Measurements from ENCODE around the gene TBC1D22A. TPM values are rescaled to one million over a fixed set of nuclear protein-coding genes. Genes with fewer than 3 reads are reported as not detected.

TBC1D22A gene
- total RNA-seq, 1 experiment from 2014 or later, result 20.9 TPM

- ATAC-seq, result no peak
- intact Hi-C loops (cut with micrococcal nuclease), result no loop called here
- ChIA-PET RAD21 (ENCODE audit: low non-redundant PET in 1 of 2, low total read pairs in 2 of 2, uncharacterized antibody in 2 of 2, unreplicated experiment in 2 of 2) (no interaction called here), CTCF (no interaction called here), POLR2A (no interaction called here)
- Histone ChIP-seq H3K4me1 (ENCODE audit: control insufficient read depth in 1 of 2, insufficient read depth in 2 of 2, low read length in 2 of 2) (peaks cover 5 to 9% of the 10 kb centered on the region in 2 experiments; a peak in 1 of 4 replicates), H2AFZ (ENCODE audit: low read depth, low read length, poor library complexity, severe bottlenecking) (no peak overlapping the region), H4K20me1 (ENCODE audit: insufficient read depth) (no peaks in the 10 kb centered on the region), H3K9me2 (ENCODE audit: insufficient read depth) (no peaks in the 10 kb centered on the region), H3K9me3 (ENCODE audit: control insufficient read depth in 1 of 2, insufficient read depth in 1 of 2, low read depth in 1 of 2, low read length in 2 of 2) (no peaks in the 10 kb centered on the region), H3K27me3 (ENCODE audit: insufficient read depth, low read length) (no peaks in the 10 kb centered on the region), H3K27ac (ENCODE audit: low read depth, low read length) (no peak overlapping the region), H3K79me2 (ENCODE audit: insufficient read depth, low read length) (no peaks in the 10 kb centered on the region), H3K9ac (ENCODE audit: low read length) (no peak overlapping the region), H3K4me3 (replicated peaks in 1 of 2; ENCODE audit: low read depth in 1 of 2, low read length in 2 of 2) (no peak overlapping the region), H3K4me2 (ENCODE audit: low read length) (no peak overlapping the region), H3K36me3 (ENCODE audit: control insufficient read depth in 1 of 2, insufficient read depth in 2 of 2, low read length in 2 of 2) (no peaks in the 10 kb centered on the region)
- DNase-seq (ENCODE audit: low read depth, low spot score), result no peak
- BruUV-seq (replicated peaks), result no TSS peak
- TF ChIP-seq CBX3 (IDR thresholded peaks at IDR 0.05; ENCODE audit: low read depth) (no peak), ATF3 (IDR thresholded peaks at IDR 0.05) (no peak), REST (IDR thresholded peaks at IDR 0.05; ENCODE audit: low read depth) (no peak), EGR1 (IDR thresholded peaks at IDR 0.05; ENCODE audit: low read depth) (no peak), ZNF274 (IDR thresholded peaks at IDR 0.05; ENCODE audit: low read depth, low read length) (no peak), POLR2A (IDR thresholded peaks at IDR 0.05; ENCODE audit: borderline replicate concordance, extremely low read depth, insufficient read depth, insufficient read length) (no peak), POLR2AphosphoS5 (IDR thresholded peaks at IDR 0.05; ENCODE audit: low read depth, low read length) (no peak), CEBPB (IDR thresholded peaks at IDR 0.05; ENCODE audit: low read depth) (no peak), ZFX (IDR thresholded peaks at IDR 0.05) (no peak), TCF7L2 (IDR thresholded peaks at IDR 0.05; ENCODE audit: borderline replicate concordance, extremely low read depth, insufficient read depth, insufficient read length) (no peak), EZH2phosphoT487 (IDR thresholded peaks at IDR 0.05; ENCODE audit: borderline replicate concordance) (no peak), JUND (IDR thresholded peaks at IDR 0.05) (no peak), EZH2 (IDR thresholded peaks at IDR 0.05) (no peak), ELF1 (IDR thresholded peaks at IDR 0.05; ENCODE audit: borderline replicate concordance, low read depth) (no peak), YY1 (IDR thresholded peaks at IDR 0.05; ENCODE audit: extremely low read depth, insufficient replicate concordance, low read depth, low read length) (no peak)
- TF ChIP-seq, protein P1, sequence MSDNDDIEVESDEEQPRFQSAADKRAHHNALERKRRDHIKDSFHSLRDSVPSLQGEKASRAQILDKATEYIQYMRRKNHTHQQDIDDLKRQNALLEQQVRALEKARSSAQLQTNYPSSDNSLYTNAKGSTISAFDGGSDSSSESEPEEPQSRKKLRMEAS (IDR thresholded peaks at IDR 0.05), result no peak
Observed at GRCh38 chr22:46969961-46970360, 207.5 kb downstream of the TBC1D22A start.
